22Rv1 (cell line): ENCODE measurements around the gene TBX10.

ENCODE experiments used
- CTCF ChIP-seq: fragments of 450-650 bp; IDR thresholded peaks from 2 replicates; pipeline ENCODE4 v1.5.1; 2017; ENCODE audit warnings: mild to moderate bottlenecking
- ZFX ChIP-seq: fragments of 450-650 bp; IDR thresholded peaks from 2 replicates; pipeline ENCODE4 v1.6.1; 2017; ENCODE audit warnings: antibody characterized with exemption, borderline replicate concordance

GRCh38 chr11:67606093-67606491 lies 33.5 kb downstream of the TBX10 start:
- TF ChIP-seq CTCF (no peak), ZFX (no peak)
